Panc1 (cell line): ENCODE measurements around the gene ARGLU1. TPM values are rescaled to one million over a fixed set of nuclear protein-coding genes. Genes with fewer than 3 reads are reported as not detected.

Source experiments
- ATAC-seq: fragments of 200-7000 bp; cut with Tn5 transposase; 2 replicates; pipeline ENCODE4 v1.9.1; 2020; ENCODE audit warnings: mild to moderate bottlenecking, moderate library complexity
- BruUV-seq: library from RNA; stranded (reverse); fragments of 400-500 nt; replicated peaks from 2 replicates; lab custom pipeline; 2021; lab: Mats Ljungman, UMichigan
- CTCF ChIA-PET: fragments of 300-600 bp; sonication (Branson Sonifier 250); formaldehyde crosslinking; loops from one replicate; lab custom pipeline; 2022; ENCODE audit warnings: antibody characterized with exemption; lab: Charles Lee
- POLR2A ChIA-PET: fragments of 300-600 bp; sonication (Branson Sonifier 250); formaldehyde crosslinking; loops from one replicate; lab custom pipeline; 2022; ENCODE audit warnings: antibody characterized with exemption; lab: Charles Lee
- DNase-seq: peaks from one replicate; pipeline ENCODE4 v3.0.0-alpha.2; 2010; ENCODE audit warnings: low read depth, low spot score
- H3K27ac ChIP-seq: 2 replicates; pipeline ENCODE4 v1.5.1; 2011; ENCODE audit warnings: mild to moderate bottlenecking, low read length, inconsistent platforms
- H3K27me3 ChIP-seq: fragments of 200-500 bp; sonication (Bioruptor generic); 2 replicates; pipeline ENCODE4 v1.6.0; 2014; ENCODE audit warnings: low read length, inconsistent platforms; ENCODE audit not compliant: control insufficient read depth, insufficient read depth
- H3K36me3 ChIP-seq: fragments of 200-500 bp; sonication (Bioruptor generic); 2 replicates; pipeline ENCODE4 v1.5.1; 2014; ENCODE audit warnings: inconsistent platforms, mild to moderate bottlenecking, low read length, moderate library complexity; ENCODE audit not compliant: control insufficient read depth, insufficient read depth
- H3K4me1 ChIP-seq: 2 replicates; pipeline ENCODE4 v1.5.1; 2011; ENCODE audit warnings: inconsistent platforms, mild to moderate bottlenecking, low read length, moderate library complexity; ENCODE audit not compliant: control insufficient read depth, insufficient read depth
- H3K4me3 ChIP-seq, 2 experiments: 2 replicates each; pipeline ENCODE4 v1.5.1; 2011 to 2012; ENCODE audit warnings: low read depth in 2 of 2, low read length in 2 of 2, mild to moderate bottlenecking in 2 of 2, inconsistent platforms in 1 of 2, moderate library complexity in 1 of 2
- H3K9me3 ChIP-seq: fragments of 200-500 bp; sonication (Bioruptor generic); 2 replicates; pipeline ENCODE4 v1.5.1; 2014; ENCODE audit warnings: low read depth, mild to moderate bottlenecking, inconsistent platforms, low read length, moderate library complexity; ENCODE audit not compliant: control insufficient read depth, insufficient read depth
- POLR2AphosphoS5 ChIP-seq: IDR thresholded peaks from 2 replicates; pipeline ENCODE4 v1.6.1; 2012; ENCODE audit warnings: mild to moderate bottlenecking, low read depth, low read length, moderate library complexity
- SIN3A ChIP-seq: IDR thresholded peaks from 2 replicates; pipeline ENCODE4 v1.6.1; 2012; ENCODE audit warnings: low read depth, mild to moderate bottlenecking, low read length, moderate library complexity, borderline replicate concordance; ENCODE audit not compliant: insufficient read depth
- TCF7L2 ChIP-seq: IDR thresholded peaks from 2 replicates; pipeline ENCODE4 v1.6.1; 2011; ENCODE audit warnings: mild to moderate bottlenecking, low read depth, low read length, inconsistent platforms
- in situ Hi-C: cut with HindIII; loops from 2 replicates; pipeline ENCODE4 v1.10.0; 2016; ENCODE audit warnings: low sequenced_read_pairs, low pct_unique_long_range_greater_than_20kb
- intact Hi-C: fragments of 100-400 bp; cut with micrococcal nuclease; formaldehyde crosslinking; loops from one replicate; pipeline ENCODE4 v1.10.0; 2022; ENCODE audit not compliant: unreplicated experiment
- total RNA-seq: library from RNA; stranded (reverse); gene quantifications from one replicate; pipeline ENCODE4 v1.2.1, GENCODE V29; 2021; ENCODE audit not compliant: unreplicated experiment
- TF ChIP-seq, protein P1 (sequence below), 2 experiments: IDR thresholded peaks; 2 replicates each; pipeline ENCODE4 v1.6.1; 2011 to 2012; ENCODE audit warnings: low read depth in 2 of 2, control low read depth in 1 of 2, low read length in 1 of 2, mild to moderate bottlenecking in 1 of 2, moderate library complexity in 1 of 2; ENCODE audit not compliant: insufficient read depth in 1 of 2
- TF ChIP-seq, protein P2 (sequence below): fragments of 450-650 bp; IDR thresholded peaks from 2 replicates; pipeline ENCODE4 v1.5.1; 2017; ENCODE audit warnings: mild to moderate bottlenecking

Gene ARGLU1
- total RNA-seq, 1 experiment from 2014 or later = 38.5 TPM

DNA sequence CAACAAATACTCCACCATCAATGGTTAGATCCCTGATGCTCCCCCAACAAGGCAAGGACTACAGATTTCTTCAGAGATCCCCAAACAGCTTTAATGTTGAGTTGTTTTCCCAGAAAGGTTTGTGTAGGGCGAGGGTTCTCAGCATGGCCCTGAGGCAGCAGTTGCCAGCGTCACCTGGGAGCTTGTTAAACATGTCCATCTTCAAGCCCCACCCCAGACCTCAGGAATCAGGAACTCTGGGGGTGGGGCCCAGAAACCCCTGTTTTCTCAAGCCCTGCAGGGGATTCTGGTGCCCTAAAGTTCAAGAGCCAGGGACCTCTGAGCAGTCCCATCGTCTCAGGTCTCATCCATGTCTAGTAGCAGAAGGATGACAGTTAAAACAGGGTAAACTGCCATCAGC, 42.1 kb downstream of the ARGLU1 start:
- H3K27ac ChIP-seq = no peak overlapping the region
- DNase-seq (no peak), ATAC-seq (no peak)
- BruUV-seq = no TSS peak
- no peaks in the 10 kb centered on the region for H3K9me3 ChIP-seq
- H3K4me1 ChIP-seq = peaks cover 4% of the 10 kb centered on the region; the same call in 1 of the 2 replicates
- no peaks in the 10 kb centered on the region for H3K36me3 ChIP-seq
- CTCF ChIA-PET = no interaction called here
- no peaks in the 10 kb centered on the region for H3K27me3 ChIP-seq
- intact Hi-C loops = no loop called here
- TF ChIP-seq POLR2AphosphoS5 = no peak
- TF ChIP-seq, protein P1, sequence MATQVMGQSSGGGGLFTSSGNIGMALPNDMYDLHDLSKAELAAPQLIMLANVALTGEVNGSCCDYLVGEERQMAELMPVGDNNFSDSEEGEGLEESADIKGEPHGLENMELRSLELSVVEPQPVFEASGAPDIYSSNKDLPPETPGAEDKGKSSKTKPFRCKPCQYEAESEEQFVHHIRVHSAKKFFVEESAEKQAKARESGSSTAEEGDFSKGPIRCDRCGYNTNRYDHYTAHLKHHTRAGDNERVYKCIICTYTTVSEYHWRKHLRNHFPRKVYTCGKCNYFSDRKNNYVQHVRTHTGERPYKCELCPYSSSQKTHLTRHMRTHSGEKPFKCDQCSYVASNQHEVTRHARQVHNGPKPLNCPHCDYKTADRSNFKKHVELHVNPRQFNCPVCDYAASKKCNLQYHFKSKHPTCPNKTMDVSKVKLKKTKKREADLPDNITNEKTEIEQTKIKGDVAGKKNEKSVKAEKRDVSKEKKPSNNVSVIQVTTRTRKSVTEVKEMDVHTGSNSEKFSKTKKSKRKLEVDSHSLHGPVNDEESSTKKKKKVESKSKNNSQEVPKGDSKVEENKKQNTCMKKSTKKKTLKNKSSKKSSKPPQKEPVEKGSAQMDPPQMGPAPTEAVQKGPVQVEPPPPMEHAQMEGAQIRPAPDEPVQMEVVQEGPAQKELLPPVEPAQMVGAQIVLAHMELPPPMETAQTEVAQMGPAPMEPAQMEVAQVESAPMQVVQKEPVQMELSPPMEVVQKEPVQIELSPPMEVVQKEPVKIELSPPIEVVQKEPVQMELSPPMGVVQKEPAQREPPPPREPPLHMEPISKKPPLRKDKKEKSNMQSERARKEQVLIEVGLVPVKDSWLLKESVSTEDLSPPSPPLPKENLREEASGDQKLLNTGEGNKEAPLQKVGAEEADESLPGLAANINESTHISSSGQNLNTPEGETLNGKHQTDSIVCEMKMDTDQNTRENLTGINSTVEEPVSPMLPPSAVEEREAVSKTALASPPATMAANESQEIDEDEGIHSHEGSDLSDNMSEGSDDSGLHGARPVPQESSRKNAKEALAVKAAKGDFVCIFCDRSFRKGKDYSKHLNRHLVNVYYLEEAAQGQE (IDR thresholded peaks at IDR 0.05; ENCODE audit: insufficient read depth in 1 of 2, low read depth in 2 of 2, low read length in 1 of 2) = no peak
- no peak for TF ChIP-seq SIN3A
- no peak for TF ChIP-seq TCF7L2
- TF ChIP-seq, protein P2, sequence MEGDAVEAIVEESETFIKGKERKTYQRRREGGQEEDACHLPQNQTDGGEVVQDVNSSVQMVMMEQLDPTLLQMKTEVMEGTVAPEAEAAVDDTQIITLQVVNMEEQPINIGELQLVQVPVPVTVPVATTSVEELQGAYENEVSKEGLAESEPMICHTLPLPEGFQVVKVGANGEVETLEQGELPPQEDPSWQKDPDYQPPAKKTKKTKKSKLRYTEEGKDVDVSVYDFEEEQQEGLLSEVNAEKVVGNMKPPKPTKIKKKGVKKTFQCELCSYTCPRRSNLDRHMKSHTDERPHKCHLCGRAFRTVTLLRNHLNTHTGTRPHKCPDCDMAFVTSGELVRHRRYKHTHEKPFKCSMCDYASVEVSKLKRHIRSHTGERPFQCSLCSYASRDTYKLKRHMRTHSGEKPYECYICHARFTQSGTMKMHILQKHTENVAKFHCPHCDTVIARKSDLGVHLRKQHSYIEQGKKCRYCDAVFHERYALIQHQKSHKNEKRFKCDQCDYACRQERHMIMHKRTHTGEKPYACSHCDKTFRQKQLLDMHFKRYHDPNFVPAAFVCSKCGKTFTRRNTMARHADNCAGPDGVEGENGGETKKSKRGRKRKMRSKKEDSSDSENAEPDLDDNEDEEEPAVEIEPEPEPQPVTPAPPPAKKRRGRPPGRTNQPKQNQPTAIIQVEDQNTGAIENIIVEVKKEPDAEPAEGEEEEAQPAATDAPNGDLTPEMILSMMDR = no peak
- no peak overlapping the region for H3K4me3 ChIP-seq
- in situ Hi-C loops = no loop called here
- POLR2A ChIA-PET = no interaction called here

DNA sequence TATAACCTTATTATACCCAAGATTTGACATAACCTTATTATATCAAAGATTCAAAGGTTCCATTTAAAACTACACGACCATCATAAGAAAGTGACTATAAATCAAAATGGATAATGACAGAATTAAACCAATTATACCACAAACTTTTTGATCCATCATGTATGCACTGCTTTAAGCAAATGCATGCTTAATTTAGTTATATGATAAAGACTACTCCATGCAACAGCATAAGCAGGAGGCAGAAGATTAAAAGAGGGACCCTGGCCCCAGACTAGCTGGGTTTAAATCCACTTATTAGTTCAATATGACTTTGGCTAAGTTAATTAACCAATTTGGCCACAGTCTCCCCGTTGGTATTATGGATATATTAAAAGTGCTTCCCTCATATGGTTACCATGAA, 43.8 kb downstream of the ARGLU1 start:
- BruUV-seq = no TSS peak
- TF ChIP-seq POLR2AphosphoS5 = no peak
- no peak for TF ChIP-seq TCF7L2
- TF ChIP-seq, protein P1 (IDR thresholded peaks at IDR 0.05; ENCODE audit: insufficient read depth in 1 of 2, low read depth in 2 of 2, low read length in 1 of 2) = no peak
- TF ChIP-seq SIN3A = no peak
- TF ChIP-seq, protein P2 = no peak
- no peak overlapping the region for H3K27ac ChIP-seq
- ATAC-seq (no peak), DNase-seq (no peak)
- in situ Hi-C loops = no loop called here
- H3K4me3 ChIP-seq = no peak overlapping the region
- H3K4me1 ChIP-seq = no peaks in the 10 kb centered on the region; the same call in 1 of the 2 replicates
- intact Hi-C loops = no loop called here
- POLR2A ChIA-PET = no interaction called here
- H3K9me3 ChIP-seq = no peaks in the 10 kb centered on the region
- H3K27me3 ChIP-seq = no peaks in the 10 kb centered on the region
- no peaks in the 10 kb centered on the region for H3K36me3 ChIP-seq
- CTCF ChIA-PET = no interaction called here
